GM12878 (cell line): Measurements from ENCODE around the gene CAMKMT. TPM values are rescaled to one million over a fixed set of nuclear protein-coding genes. Genes with fewer than 3 reads are reported as not detected.

Source experiments
- ATAC-seq: fragments of 200-7000 bp; cut with Tn5 transposase; 3 replicates; pipeline ENCODE4 v1.9.1; 2020; ENCODE audit warnings: mild to moderate bottlenecking, moderate library complexity
- BruUV-seq: library from RNA; stranded (reverse); fragments of 400-500 nt; replicated peaks from 2 replicates; lab custom pipeline; 2021; lab: Mats Ljungman, UMichigan
- CTCF ChIA-PET: fragments of 300-600 bp; sonication (Branson Sonifier 250); formaldehyde crosslinking; extraction: SDS; loops from one replicate; lab custom pipeline; 2021; ENCODE audit warnings: inconsistent platforms; lab: Yijun Ruan, JAX
- POLR2A ChIA-PET: fragments of 350-600 bp; formaldehyde crosslinking; extraction: SDS; loops from one replicate; lab custom pipeline; 2021; ENCODE audit warnings: inconsistent platforms; lab: Charles Lee
- RAD21 ChIA-PET: fragments of 300-600 bp; sonication (Branson Sonifier 250); formaldehyde crosslinking; loops from one replicate; lab custom pipeline; 2023; ENCODE audit warnings: antibody characterized with exemption; ENCODE audit not compliant: unreplicated experiment; lab: Charles Lee
- SMC1A ChIA-PET: fragments of 300-600 bp; sonication (Branson Sonifier 250); formaldehyde crosslinking; loops from one replicate; lab custom pipeline; 2023; ENCODE audit not compliant: unreplicated experiment, uncharacterized antibody; lab: Charles Lee
- DNase-seq: peaks from one replicate; pipeline ENCODE4 v3.0.0-alpha.2; 2011; ENCODE audit warnings: low read depth, low spot score
- FAIRE-seq: peaks from 3 replicates; lab custom pipeline; 2011; peaks lifted over from hg19 to GRCh38; lab: Jason Lieb, UNC
- H2AFZ ChIP-seq: 2 replicates; pipeline ENCODE4 v1.6.0; 2011; ENCODE audit warnings: low read depth, low read length, control low read depth; ENCODE audit not compliant: control insufficient read depth
- H3K27ac ChIP-seq: 2 replicates; pipeline ENCODE4 v1.5.1; 2011; ENCODE audit warnings: control low read depth; ENCODE audit not compliant: control insufficient read depth, insufficient read depth
- H3K27me3 ChIP-seq, 2 experiments: replicated peaks in 1 of 2; 2 replicates each; pipeline versions ENCODE4 v1.6.0 to v1.6.1; 2011; ENCODE audit warnings: low read length in 1 of 2; ENCODE audit not compliant: control insufficient read depth in 2 of 2, insufficient read depth in 2 of 2
- H3K36me3 ChIP-seq, 2 experiments: 2 replicates each; pipeline ENCODE4 v1.5.1; 2011; ENCODE audit warnings: low read length in 1 of 2; ENCODE audit not compliant: control insufficient read depth in 2 of 2, insufficient read depth in 2 of 2
- H3K4me1 ChIP-seq: 2 replicates; pipeline ENCODE4 v1.6.1; 2011; ENCODE audit warnings: mild to moderate bottlenecking, low read length, moderate library complexity, mixed read lengths; ENCODE audit not compliant: control insufficient read depth, insufficient read depth
- H3K4me2 ChIP-seq: 2 replicates; pipeline ENCODE4 v1.6.0; 2011; ENCODE audit warnings: control low read depth; ENCODE audit not compliant: control insufficient read depth, insufficient read depth
- H3K4me3 ChIP-seq: fragments of 200-600 bp; sonication (generic); 2 replicates; pipeline ENCODE4 v1.5.1; 2016
- H3K79me2 ChIP-seq: 2 replicates; pipeline ENCODE4 v1.6.0; 2011; ENCODE audit warnings: low read length; ENCODE audit not compliant: control insufficient read depth, insufficient read depth
- H3K9ac ChIP-seq: 2 replicates; pipeline ENCODE4 v1.8.0; 2011; ENCODE audit warnings: low read length, control low read depth, mixed read lengths; ENCODE audit not compliant: control insufficient read depth, insufficient read depth
- H3K9me3 ChIP-seq: replicated peaks from 3 replicates; pipeline ENCODE4 v1.5.1; 2011; ENCODE audit warnings: mild to moderate bottlenecking, low read length; ENCODE audit not compliant: control insufficient read depth, insufficient read depth
- H4K20me1 ChIP-seq: 2 replicates; pipeline ENCODE4 v1.6.0; 2011; ENCODE audit not compliant: control insufficient read depth, insufficient read depth
- CREB1 ChIP-seq: IDR thresholded peaks from 2 replicates; pipeline ENCODE4 v1.6.1; 2012; ENCODE audit warnings: low read depth, mild to moderate bottlenecking, inconsistent platforms
- EP300 ChIP-seq, 2 experiments: fragments of 150-350 bp in 1 of 2; IDR thresholded peaks; 2 replicates each; pipeline ENCODE4 v1.6.1; 2011 to 2012; ENCODE audit warnings: low read depth in 2 of 2, low read length in 2 of 2, borderline replicate concordance in 1 of 2, improper control_type of control experiment in 1 of 2, inconsistent platforms in 1 of 2; ENCODE audit not compliant: control insufficient read depth in 1 of 2
- HDGF ChIP-seq: fragments of 450-650 bp; IDR thresholded peaks from 2 replicates; pipeline ENCODE4 v1.6.1; 2016; ENCODE audit warnings: antibody characterized with exemption
- IKZF1 ChIP-seq: fragments of 450-650 bp; conservative IDR thresholded peaks from 2 replicates; pipeline ENCODE4 v1.6.1; 2017; ENCODE audit warnings: antibody characterized with exemption, mild to moderate bottlenecking
- NR2C2 ChIP-seq: IDR thresholded peaks from 2 replicates; pipeline ENCODE4 v1.6.1; 2011; ENCODE audit warnings: borderline replicate concordance, low read depth; ENCODE audit not compliant: control insufficient read depth, insufficient read length
- PAX5 ChIP-seq: IDR thresholded peaks from 2 replicates; pipeline ENCODE4 v1.6.1; 2011; ENCODE audit warnings: low read depth, low read length, borderline replicate concordance
- PAX8 ChIP-seq: fragments of 450-650 bp; IDR thresholded peaks from 2 replicates; pipeline ENCODE4 v1.6.1; 2017; ENCODE audit warnings: mild to moderate bottlenecking, moderate library complexity
- RELA ChIP-seq: fragments of 450-650 bp; IDR thresholded peaks from 2 replicates; pipeline ENCODE4 v1.8.0; 2014; ENCODE audit warnings: borderline replicate concordance; ENCODE audit not compliant: partially characterized antibody
- RFX5 ChIP-seq: IDR thresholded peaks from 2 replicates; pipeline ENCODE4 v1.6.1; 2011; ENCODE audit warnings: low read depth, low read length, improper control_type of control experiment
- RUNX3 ChIP-seq: IDR thresholded peaks from 2 replicates; pipeline ENCODE4 v1.6.1; 2012; ENCODE audit warnings: low read length, inconsistent platforms
- SREBF1 ChIP-seq: IDR thresholded peaks from 2 replicates; pipeline ENCODE4 v1.6.1; 2012; ENCODE audit warnings: mild to moderate bottlenecking, low read length
- SUZ12 ChIP-seq: fragments of 200-600 bp; sonication (generic); IDR thresholded peaks from one replicate; pipeline ENCODE4 v1.6.1; 2018; ENCODE audit warnings: antibody characterized with exemption, mild to moderate bottlenecking; ENCODE audit not compliant: unreplicated experiment
- TAF1 ChIP-seq: IDR thresholded peaks from 2 replicates; pipeline ENCODE4 v1.6.1; 2011; ENCODE audit warnings: mild to moderate bottlenecking, low read depth, low read length, borderline replicate concordance
- WRNIP1 ChIP-seq: IDR thresholded peaks from 2 replicates; pipeline ENCODE4 v1.6.1; 2011; ENCODE audit warnings: low read depth, low read length, improper control_type of control experiment, borderline replicate concordance
- WGBS: methylation state at CpG from one replicate; pipeline ENCODE4 v1.1.6; 2016; ENCODE audit warnings: low lambda C conversion rate; ENCODE audit not compliant: insufficient replicate concordance, insufficient coverage; ENCODE audit errors: missing lambda C conversion rate; 5-methylcytosine and 5-hydroxymethylcytosine counted together
- in situ Hi-C: fragments of 300-500 bp; cut with MboI; formaldehyde crosslinking; loops from 9 replicates; pipeline ENCODE4 v1.14.3; 2018; ENCODE audit warnings: mixed read lengths
- intact Hi-C: fragments of 100-400 bp; cut with micrococcal nuclease; formaldehyde crosslinking; loops from one replicate; pipeline ENCODE4 v1.14.2; 2022; ENCODE audit not compliant: unreplicated experiment
- polyA plus RNA-seq, 11 experiments: library from polyadenylated mRNA; depleted of rRNA in 4 of 11; unstranded in 6 of 11; stranded (reverse) in 5 of 11; fragments of >200 nt; fragmentation: Nextera tagmentation in 4 of 11; fragmentation: Illumina TruSeq in 1 of 11; extraction: Ambion mirVana in 4 of 11; extraction: Trizol in 1 of 11; gene quantifications; 1 replicate in 1 of 11; 2 replicates in 10 of 11; pipeline versions ENCODE4 v1.2.1 to v1.2.3, GENCODE V29; 2011 to 2016; ENCODE audit warnings: inconsistent platforms in 2 of 11, missing spikeins in 2 of 11, low read depth in 1 of 11
- total RNA-seq, 4 experiments: library from RNA; depleted of rRNA in 3 of 4; stranded (reverse); fragments of >200 nt in 3 of 4; fragmentation: Illumina TruSeq in 1 of 4; extraction: Trizol in 1 of 4; gene quantifications; 2 replicates each; pipeline versions ENCODE4 v1.2.1 to v1.2.3, GENCODE V29; 2013 to 2021
- TF ChIP-seq, protein P1 (sequence below): fragments of 450-650 bp; formaldehyde crosslinking; IDR thresholded peaks from 2 replicates; pipeline ENCODE4 v1.4.0; 2020; ENCODE audit warnings: mild to moderate bottlenecking, moderate library complexity

The CAMKMT gene
- total and polyA plus RNA-seq, 10 of the 15 experiments (the other 5 are each of a cell fraction or from before 2014, with no cell fraction given) = 2.7 to 16.0 (median 11.8) TPM

DNA sequence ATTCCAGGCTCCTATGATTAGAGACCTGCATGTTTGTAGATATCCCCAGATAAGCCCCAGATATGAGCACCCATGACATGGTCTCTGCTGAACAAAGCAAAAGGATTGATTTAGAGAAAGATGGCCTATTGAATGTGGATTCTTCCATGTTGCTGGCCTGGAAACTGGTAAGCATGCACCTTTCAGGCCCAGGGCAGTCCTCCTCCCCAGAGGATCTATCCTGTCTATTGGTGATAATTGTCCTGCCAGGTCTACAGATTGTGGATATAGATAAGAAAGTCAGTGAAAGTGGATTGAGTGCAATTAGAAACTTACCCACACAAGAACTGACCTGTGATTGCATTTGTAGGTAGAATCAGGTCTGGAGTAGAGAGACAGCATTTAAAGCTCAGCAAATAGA is 322.8 kb downstream of the CAMKMT start:
- TF ChIP-seq CREB1 = no peak
- no peak for TF ChIP-seq RFX5
- no peak overlapping the region for H3K4me2 ChIP-seq
- intact Hi-C loops = no loop called here
- ChIA-PET SMC1A (interaction anchor here (0.8 to 1.0 kb wide), 2 partner anchors 10 to 35 kb away, joined by 3 read pairs; no protein-coding TSS in a partner anchor), POLR2A (no interaction called here), RAD21 (no interaction called here), CTCF (interaction anchor here (1.1 kb wide), 2 partner anchors 33 to 292 kb away, joined by 3 read pairs; no protein-coding TSS in a partner anchor)
- H2AFZ ChIP-seq = no peak overlapping the region
- H3K79me2 ChIP-seq = no peaks in the 10 kb centered on the region
- no peaks in the 10 kb centered on the region for H4K20me1 ChIP-seq
- H3K4me1 ChIP-seq = no peaks in the 10 kb centered on the region
- H3K4me3 ChIP-seq = no peak overlapping the region
- H3K36me3 ChIP-seq = no peaks in the 10 kb centered on the region
- no peak overlapping the region for H3K27ac ChIP-seq
- no peak for FAIRE-seq
- no peak for ATAC-seq
- no peaks in the 10 kb centered on the region for H3K27me3 ChIP-seq
- in situ Hi-C loops = no loop called here
- no peak for DNase-seq
- no peaks in the 10 kb centered on the region for H3K9me3 ChIP-seq
- H3K9ac ChIP-seq = no peak overlapping the region
- no TSS peak for BruUV-seq

DNA sequence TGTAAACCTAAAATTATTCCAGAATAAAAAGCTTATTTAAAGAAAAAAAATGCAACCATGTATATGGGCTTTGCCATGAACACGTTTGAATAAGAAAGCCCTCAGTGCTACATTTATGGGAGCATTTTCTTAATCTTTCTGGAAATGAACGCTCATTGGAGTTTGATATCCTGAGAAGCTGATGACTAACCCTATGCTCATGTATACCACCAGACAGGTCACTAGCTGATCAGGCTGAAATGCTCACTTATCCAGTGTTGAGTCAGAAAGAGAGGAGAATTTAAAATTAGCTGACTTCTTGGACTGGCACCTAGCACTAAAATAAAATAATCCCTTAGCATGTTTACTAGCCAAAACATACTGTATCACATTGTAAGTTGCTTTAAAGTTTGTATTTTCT is 324.8 kb downstream of the CAMKMT start:
- no peaks in the 10 kb centered on the region for H4K20me1 ChIP-seq
- in situ Hi-C loops = no loop called here
- no peak overlapping the region for H3K27ac ChIP-seq
- TF ChIP-seq HDGF (no peak), PAX5 (no peak), WRNIP1 (no peak), RELA (no peak), RUNX3 (no peak), IKZF1 (no peak), PAX8 (no peak), EP300 (IDR thresholded peaks at IDR 0.05; ENCODE audit: borderline replicate concordance in 1 of 2, control insufficient read depth in 1 of 2, low read depth in 2 of 2, low read length in 2 of 2) (no peak), NR2C2 (no peak), SREBF1 (no peak), TAF1 (no peak), SUZ12 (no peak)
- TF ChIP-seq, protein P1, sequence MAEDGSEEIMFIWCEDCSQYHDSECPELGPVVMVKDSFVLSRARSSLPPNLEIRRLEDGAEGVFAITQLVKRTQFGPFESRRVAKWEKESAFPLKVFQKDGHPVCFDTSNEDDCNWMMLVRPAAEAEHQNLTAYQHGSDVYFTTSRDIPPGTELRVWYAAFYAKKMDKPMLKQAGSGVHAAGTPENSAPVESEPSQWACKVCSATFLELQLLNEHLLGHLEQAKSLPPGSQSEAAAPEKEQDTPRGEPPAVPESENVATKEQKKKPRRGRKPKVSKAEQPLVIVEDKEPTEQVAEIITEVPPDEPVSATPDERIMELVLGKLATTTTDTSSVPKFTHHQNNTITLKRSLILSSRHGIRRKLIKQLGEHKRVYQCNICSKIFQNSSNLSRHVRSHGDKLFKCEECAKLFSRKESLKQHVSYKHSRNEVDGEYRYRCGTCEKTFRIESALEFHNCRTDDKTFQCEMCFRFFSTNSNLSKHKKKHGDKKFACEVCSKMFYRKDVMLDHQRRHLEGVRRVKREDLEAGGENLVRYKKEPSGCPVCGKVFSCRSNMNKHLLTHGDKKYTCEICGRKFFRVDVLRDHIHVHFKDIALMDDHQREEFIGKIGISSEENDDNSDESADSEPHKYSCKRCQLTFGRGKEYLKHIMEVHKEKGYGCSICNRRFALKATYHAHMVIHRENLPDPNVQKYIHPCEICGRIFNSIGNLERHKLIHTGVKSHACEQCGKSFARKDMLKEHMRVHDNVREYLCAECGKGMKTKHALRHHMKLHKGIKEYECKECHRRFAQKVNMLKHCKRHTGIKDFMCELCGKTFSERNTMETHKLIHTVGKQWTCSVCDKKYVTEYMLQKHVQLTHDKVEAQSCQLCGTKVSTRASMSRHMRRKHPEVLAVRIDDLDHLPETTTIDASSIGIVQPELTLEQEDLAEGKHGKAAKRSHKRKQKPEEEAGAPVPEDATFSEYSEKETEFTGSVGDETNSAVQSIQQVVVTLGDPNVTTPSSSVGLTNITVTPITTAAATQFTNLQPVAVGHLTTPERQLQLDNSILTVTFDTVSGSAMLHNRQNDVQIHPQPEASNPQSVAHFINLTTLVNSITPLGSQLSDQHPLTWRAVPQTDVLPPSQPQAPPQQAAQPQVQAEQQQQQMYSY = no peak
- TF ChIP-seq, all 136 proteins: peak for 0
- ChIA-PET CTCF (interaction anchor here (1.0 to 1.5 kb wide), 2 partner anchors 18 to 207 kb away, joined by 3 to 5 read pairs; no protein-coding TSS in a partner anchor), POLR2A (no interaction called here), RAD21 (no interaction called here), SMC1A (interaction anchor here (0.9 to 1.6 kb wide), 6 partner anchors 14 to 268 kb away, joined by 3 to 8 read pairs (median 4); no protein-coding TSS in a partner anchor)
- FAIRE-seq (no peak), DNase-seq (no peak), ATAC-seq (no peak)
- Histone ChIP-seq H3K9me3 (no peaks in the 10 kb centered on the region), H3K36me3 (no peaks in the 10 kb centered on the region), H3K4me1 (no peaks in the 10 kb centered on the region), H3K27me3 (no peaks in the 10 kb centered on the region), H3K4me3 (no peak overlapping the region), H3K4me2 (no peak overlapping the region), H3K9ac (no peak overlapping the region), H2AFZ (no peak overlapping the region), H3K79me2 (no peaks in the 10 kb centered on the region)
- WGBS = 71% methylated on average over 2 of the region's 2 CpGs
- no TSS peak for BruUV-seq
- intact Hi-C loops = no loop called here
